NCI-H526 treated with DMSO at 0.1 percent for 48 hours (cell line): ENCODE results near the gene TPRX1.
"Not testable (repeated sequence)": the region's sequence is repeated elsewhere in the genome, so short reads cannot be mapped to it uniquely, and the experiment has no call there.

Experiments
- DNase-seq: peaks from one replicate; lab custom pipeline; 2025; lab: John Stamatoyannopoulos, UW

The TPRX1 gene

GRCh38 chr19:47767349-47767748, 37.0 kb downstream of the TPRX1 start:
- no peak for DNase-seq

- no peak for DNase-seq
Observed at GRCh38 chr19:47766670-47767069, 37.7 kb downstream of the TPRX1 start.

- DNase-seq = no peak
Observed at GRCh38 chr19:47766359-47766620, 38.1 kb downstream of the TPRX1 start.

GRCh38 chr19:47765523-47766358, 38.6 kb downstream of the TPRX1 start:
- DNase-seq = no peak

GRCh38 chr19:47764705-47765104, 39.6 kb downstream of the TPRX1 start:
- not testable (repeated sequence) for DNase-seq

- no peak for DNase-seq
Observed at GRCh38 chr19:47762615-47763308, 41.6 kb downstream of the TPRX1 start.

- DNase-seq = no peak
Observed at GRCh38 chr19:47762151-47762550, 42.2 kb downstream of the TPRX1 start.

GRCh38 chr19:47761566-47761965, 42.8 kb downstream of the TPRX1 start:
- DNase-seq = no peak

GRCh38 chr19:47760632-47760999, 43.7 kb downstream of the TPRX1 start:
- DNase-seq = no peak

- no peak for DNase-seq
Observed at GRCh38 chr19:47758443-47758804, 45.9 kb downstream of the TPRX1 start.

- DNase-seq = no peak
Observed at GRCh38 chr19:47757617-47758442, 46.5 kb downstream of the TPRX1 start.

GRCh38 chr19:47756953-47757608, 47.3 kb downstream of the TPRX1 start:
- DNase-seq = no peak

GRCh38 chr19:47756627-47756929, 47.8 kb downstream of the TPRX1 start:
- DNase-seq = no peak

GRCh38 chr19:47755762-47756626, 48.4 kb downstream of the TPRX1 start:
- no peak for DNase-seq

GRCh38 chr19:47755065-47755761, 49.1 kb downstream of the TPRX1 start:
- DNase-seq = no peak

GRCh38 chr19:47754206-47755064, 49.9 kb downstream of the TPRX1 start:
- no peak for DNase-seq

- DNase-seq = no peak
Observed at GRCh38 chr19:47752440-47753211, 51.7 kb downstream of the TPRX1 start.
